HEK293 (cell line): ENCODE results near the gene JCHAIN.

Source experiments
- ATF2 ChIP-seq: fragments of 450-650 bp; formaldehyde crosslinking; IDR thresholded peaks from 2 replicates; pipeline ENCODE4 v1.5.1; 2016; ENCODE audit warnings: missing biosample characterization, missing genetic modification characterization, low read depth
- EGR2 ChIP-seq: fragments of 450-650 bp; formaldehyde crosslinking; IDR thresholded peaks from 2 replicates; pipeline ENCODE4 v1.5.1; 2016; ENCODE audit warnings: low read depth, missing biosample characterization, missing genetic modification characterization
- FEZF1 ChIP-seq: fragments of 450-650 bp; formaldehyde crosslinking; IDR thresholded peaks from 2 replicates; pipeline ENCODE4 v1.5.1; 2016; ENCODE audit warnings: missing biosample characterization, missing genetic modification characterization
- GLIS1 ChIP-seq: fragments of 450-650 bp; formaldehyde crosslinking; IDR thresholded peaks from 2 replicates; pipeline ENCODE4 v1.5.1; 2016; ENCODE audit warnings: missing biosample characterization, missing genetic modification characterization
- GLIS2 ChIP-seq: fragments of 450-650 bp; formaldehyde crosslinking; IDR thresholded peaks from 2 replicates; pipeline ENCODE4 v1.5.1; 2016; ENCODE audit warnings: missing biosample characterization, missing genetic modification characterization
- HOXC10 ChIP-seq: sonication (generic); formaldehyde crosslinking; IDR thresholded peaks from 2 replicates; pipeline ENCODE4 v1.8.1; 2023; ENCODE audit warnings: mild to moderate bottlenecking, missing genetic modification reagents
- HOXD13 ChIP-seq: sonication (generic); formaldehyde crosslinking; IDR thresholded peaks from 2 replicates; pipeline ENCODE4 v1.8.0; 2022; ENCODE audit warnings: missing genetic modification reagents, borderline replicate concordance
- KLF1 ChIP-seq: fragments of 450-650 bp; formaldehyde crosslinking; IDR thresholded peaks from 2 replicates; pipeline ENCODE4 v1.5.1; 2016; ENCODE audit warnings: missing biosample characterization, missing genetic modification characterization
- KLF8 ChIP-seq: fragments of 450-650 bp; formaldehyde crosslinking; IDR thresholded peaks from 2 replicates; pipeline ENCODE4 v1.5.1; 2016; ENCODE audit warnings: missing biosample characterization, missing genetic modification characterization
- OSR2 ChIP-seq: fragments of 450-650 bp; formaldehyde crosslinking; IDR thresholded peaks from 2 replicates; pipeline ENCODE4 v1.5.1; 2016; ENCODE audit warnings: missing biosample characterization, missing genetic modification characterization
- REPIN1 ChIP-seq: fragments of 450-650 bp; formaldehyde crosslinking; IDR thresholded peaks from 2 replicates; pipeline ENCODE4 v1.5.1; 2017; ENCODE audit warnings: missing biosample characterization, missing genetic modification characterization, low read depth
- WT1 ChIP-seq: fragments of 450-650 bp; formaldehyde crosslinking; IDR thresholded peaks from 2 replicates; pipeline ENCODE4 v1.5.1; 2016; ENCODE audit warnings: missing biosample characterization, missing genetic modification characterization
- ZBTB20 ChIP-seq: fragments of 450-650 bp; formaldehyde crosslinking; IDR thresholded peaks from 2 replicates; pipeline ENCODE4 v1.5.1; 2016; ENCODE audit warnings: missing biosample characterization, missing genetic modification characterization
- ZBTB26 ChIP-seq: fragments of 450-650 bp; formaldehyde crosslinking; optimal IDR thresholded peaks from 2 replicates; pipeline ENCODE3; 2016; ENCODE audit warnings: missing biosample characterization, mild to moderate bottlenecking, missing genetic modification characterization
- ZBTB8A ChIP-seq: fragments of 450-650 bp; formaldehyde crosslinking; IDR thresholded peaks from 2 replicates; pipeline ENCODE4 v1.5.1; 2016; ENCODE audit warnings: missing biosample characterization, missing genetic modification characterization
- ZEB2 ChIP-seq: fragments of 450-650 bp; formaldehyde crosslinking; IDR thresholded peaks from 2 replicates; pipeline ENCODE4 v1.5.1; 2016; ENCODE audit warnings: missing biosample characterization, missing genetic modification characterization
- ZFP37 ChIP-seq: fragments of 450-650 bp; formaldehyde crosslinking; IDR thresholded peaks from 2 replicates; pipeline ENCODE4 v1.5.1; 2016; ENCODE audit warnings: missing biosample characterization, missing genetic modification characterization
- ZNF10 ChIP-seq: fragments of 450-650 bp; formaldehyde crosslinking; IDR thresholded peaks from 2 replicates; pipeline ENCODE4 v1.5.1; 2017; ENCODE audit warnings: missing biosample characterization, missing genetic modification characterization
- ZNF211 ChIP-seq: fragments of 450-650 bp; formaldehyde crosslinking; IDR thresholded peaks from 2 replicates; pipeline ENCODE4 v1.5.1; 2016; ENCODE audit warnings: low read depth, missing biosample characterization, missing genetic modification characterization
- ZNF24 ChIP-seq: fragments of 450-650 bp; formaldehyde crosslinking; IDR thresholded peaks from 2 replicates; pipeline ENCODE4 v1.5.1; 2016; ENCODE audit warnings: missing biosample characterization, missing genetic modification characterization
- ZNF266 ChIP-seq: fragments of 450-650 bp; formaldehyde crosslinking; IDR thresholded peaks from 2 replicates; pipeline ENCODE4 v1.5.1; 2016; ENCODE audit warnings: missing biosample characterization, missing genetic modification characterization, low read depth
- ZNF280C ChIP-seq: fragments of 450-650 bp; formaldehyde crosslinking; IDR thresholded peaks from 2 replicates; pipeline ENCODE4 v1.5.1; 2016; ENCODE audit warnings: missing biosample characterization, missing genetic modification characterization
- ZNF404 ChIP-seq: fragments of 450-650 bp; formaldehyde crosslinking; IDR thresholded peaks from 2 replicates; pipeline ENCODE4 v1.5.1; 2017; ENCODE audit warnings: missing biosample characterization, missing genetic modification characterization
- ZNF416 ChIP-seq: fragments of 450-650 bp; formaldehyde crosslinking; IDR thresholded peaks from 2 replicates; pipeline ENCODE4 v1.5.1; 2016; ENCODE audit warnings: missing biosample characterization, missing genetic modification characterization
- ZNF473 ChIP-seq: fragments of 450-650 bp; formaldehyde crosslinking; IDR thresholded peaks from 2 replicates; pipeline ENCODE4 v1.5.1; 2017; ENCODE audit warnings: missing biosample characterization, missing genetic modification characterization
- ZNF48 ChIP-seq: fragments of 450-650 bp; formaldehyde crosslinking; IDR thresholded peaks from 2 replicates; pipeline ENCODE4 v1.5.1; 2016; ENCODE audit warnings: missing biosample characterization, missing genetic modification characterization
- ZNF501 ChIP-seq: fragments of 450-650 bp; formaldehyde crosslinking; IDR thresholded peaks from 2 replicates; pipeline ENCODE4 v1.5.1; 2016; ENCODE audit warnings: missing biosample characterization, missing genetic modification characterization
- ZNF518A ChIP-seq: fragments of 450-650 bp; formaldehyde crosslinking; conservative IDR thresholded peaks from 2 replicates; pipeline ENCODE4 v1.5.1; 2016; ENCODE audit warnings: low read depth, missing biosample characterization, missing genetic modification characterization
- ZNF548 ChIP-seq: fragments of 450-650 bp; formaldehyde crosslinking; IDR thresholded peaks from 2 replicates; pipeline ENCODE4 v1.5.1; 2016; ENCODE audit warnings: missing biosample characterization, missing genetic modification characterization
- ZNF558 ChIP-seq: fragments of 450-650 bp; formaldehyde crosslinking; IDR thresholded peaks from 2 replicates; pipeline ENCODE4 v1.5.1; 2016; ENCODE audit warnings: missing biosample characterization, missing genetic modification characterization
- ZNF664 ChIP-seq: fragments of 450-650 bp; formaldehyde crosslinking; IDR thresholded peaks from 2 replicates; pipeline ENCODE4 v1.5.1; 2016; ENCODE audit warnings: missing biosample characterization, missing genetic modification characterization
- ZSCAN30 ChIP-seq: fragments of 450-650 bp; IDR thresholded peaks from 2 replicates; pipeline ENCODE4 v1.5.1; 2018; ENCODE audit warnings: missing biosample characterization, mild to moderate bottlenecking, missing genetic modification characterization, moderate library complexity

Gene JCHAIN

GRCh38 chr4:70705183-70706043 is 39.1 kb upstream of the JCHAIN start (continued):
- peak; percentile 75 for TF ChIP-seq GLIS1 (tag by site-specific recombination)
- peak; percentile 73; the same call in 1 of the 2 replicates for TF ChIP-seq ZSCAN30 (tag by site-specific recombination)
- peak; percentile 92 for TF ChIP-seq GLIS2 (tag by site-specific recombination)
- TF ChIP-seq ZNF416 (tag by site-specific recombination), result no peak
- TF ChIP-seq ZNF24, result peak; percentile 56
- no peak for TF ChIP-seq ZNF404
- no peak for TF ChIP-seq ZNF558 (tag by site-specific recombination)
- TF ChIP-seq ZNF518A, result no peak
- TF ChIP-seq OSR2 (tag by site-specific recombination), result no peak; the same call in 1 of the 2 replicates
- TF ChIP-seq ZNF664 (tag by site-specific recombination), result peak; percentile 95
- no peak for TF ChIP-seq ZNF10 (tag by site-specific recombination)
- no peak for TF ChIP-seq FEZF1
- TF ChIP-seq HOXC10 (CRISPR knock-in tag), result no peak
- no peak for TF ChIP-seq ZNF473 (tag by site-specific recombination)
- TF ChIP-seq ZNF266, result no peak
- TF ChIP-seq ZBTB20 (tag by site-specific recombination), result peak; percentile 97
- peak; percentile 73 for TF ChIP-seq KLF1 (tag by site-specific recombination)
- TF ChIP-seq REPIN1 (tag by site-specific recombination), result no peak
- TF ChIP-seq EGR2, result peak; percentile 79
- peak; percentile 61; the same call in 1 of the 2 replicates for TF ChIP-seq ZFP37 (tag by site-specific recombination)
- TF ChIP-seq ZNF501 (tag by site-specific recombination), result peak; percentile 65; the same call in 1 of the 2 replicates
- peak; percentile 71; the same call in 1 of the 2 replicates for TF ChIP-seq ZEB2 (tag by site-specific recombination)
- no peak for TF ChIP-seq HOXD13 (CRISPR knock-in tag)
- peak; percentile 98 for TF ChIP-seq ZBTB8A (tag by site-specific recombination)
- peak; percentile 30; the same call in 1 of the 2 replicates for TF ChIP-seq WT1 (tag by site-specific recombination)
- TF ChIP-seq ZBTB26 (tag by site-specific recombination), result peak; percentile 60
- no peak for TF ChIP-seq ZNF211 (tag by site-specific recombination)
- no peak for TF ChIP-seq ATF2
- no peak for TF ChIP-seq ZNF280C (tag by site-specific recombination)
- peak; percentile 82 for TF ChIP-seq KLF8 (tag by site-specific recombination)
- no peak for TF ChIP-seq ZNF48 (tag by site-specific recombination)
- TF ChIP-seq ZNF548, result no peak
